Measurements from ENCODE around the gene DSG4. TPM values are rescaled to one million over a fixed set of nuclear protein-coding genes. Genes with fewer than 3 reads are reported as not detected.

Gene DSG4
- total and polyA plus RNA-seq, 9 of the 15 experiments (the other 6 are each of a cell fraction or from before 2014, with no cell fraction given): not detected

DNA sequence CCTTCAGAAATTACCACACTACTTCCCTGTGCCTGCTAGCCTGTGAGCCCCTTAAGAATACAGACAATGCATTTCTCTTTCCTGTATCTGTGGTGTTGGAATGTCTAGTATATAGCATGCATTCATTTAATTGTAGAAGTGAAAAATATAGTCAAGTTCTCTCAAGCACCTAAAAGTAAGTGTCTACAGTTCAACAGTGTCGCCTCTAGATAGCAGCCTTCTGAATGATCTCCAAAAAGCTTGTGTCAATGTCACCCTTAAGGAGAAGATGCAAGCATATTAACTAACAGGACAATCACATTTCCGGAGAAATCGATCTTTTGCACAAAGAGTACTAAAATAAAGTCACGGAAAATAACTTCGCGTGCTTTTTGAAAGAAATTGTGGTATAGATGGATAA is 43.5 kb downstream of the DSG4 start (continued):
- TF ChIP-seq FOXA1 (IDR thresholded peaks at IDR 0.05; ENCODE audit: borderline replicate concordance): 0 out of 2 replicates have a peak, but pooled peaks have one; percentile 14
- TF ChIP-seq MCM7 (IDR thresholded peaks at IDR 0.05): no peak
- TF ChIP-seq OTX1 (CRISPR knock-in tag; IDR thresholded peaks at IDR 0.05): no peak
- TF ChIP-seq PHF20 (IDR thresholded peaks at IDR 0.05; ENCODE audit: partially characterized antibody): no peak
- no peak for TF ChIP-seq ZNF224 (CRISPR knock-in tag; IDR thresholded peaks at IDR 0.05)
- TF ChIP-seq, protein P1, sequence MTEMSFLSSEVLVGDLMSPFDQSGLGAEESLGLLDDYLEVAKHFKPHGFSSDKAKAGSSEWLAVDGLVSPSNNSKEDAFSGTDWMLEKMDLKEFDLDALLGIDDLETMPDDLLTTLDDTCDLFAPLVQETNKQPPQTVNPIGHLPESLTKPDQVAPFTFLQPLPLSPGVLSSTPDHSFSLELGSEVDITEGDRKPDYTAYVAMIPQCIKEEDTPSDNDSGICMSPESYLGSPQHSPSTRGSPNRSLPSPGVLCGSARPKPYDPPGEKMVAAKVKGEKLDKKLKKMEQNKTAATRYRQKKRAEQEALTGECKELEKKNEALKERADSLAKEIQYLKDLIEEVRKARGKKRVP (CRISPR knock-in tag; IDR thresholded peaks at IDR 0.05): no peak
- TF ChIP-seq, protein P2, sequence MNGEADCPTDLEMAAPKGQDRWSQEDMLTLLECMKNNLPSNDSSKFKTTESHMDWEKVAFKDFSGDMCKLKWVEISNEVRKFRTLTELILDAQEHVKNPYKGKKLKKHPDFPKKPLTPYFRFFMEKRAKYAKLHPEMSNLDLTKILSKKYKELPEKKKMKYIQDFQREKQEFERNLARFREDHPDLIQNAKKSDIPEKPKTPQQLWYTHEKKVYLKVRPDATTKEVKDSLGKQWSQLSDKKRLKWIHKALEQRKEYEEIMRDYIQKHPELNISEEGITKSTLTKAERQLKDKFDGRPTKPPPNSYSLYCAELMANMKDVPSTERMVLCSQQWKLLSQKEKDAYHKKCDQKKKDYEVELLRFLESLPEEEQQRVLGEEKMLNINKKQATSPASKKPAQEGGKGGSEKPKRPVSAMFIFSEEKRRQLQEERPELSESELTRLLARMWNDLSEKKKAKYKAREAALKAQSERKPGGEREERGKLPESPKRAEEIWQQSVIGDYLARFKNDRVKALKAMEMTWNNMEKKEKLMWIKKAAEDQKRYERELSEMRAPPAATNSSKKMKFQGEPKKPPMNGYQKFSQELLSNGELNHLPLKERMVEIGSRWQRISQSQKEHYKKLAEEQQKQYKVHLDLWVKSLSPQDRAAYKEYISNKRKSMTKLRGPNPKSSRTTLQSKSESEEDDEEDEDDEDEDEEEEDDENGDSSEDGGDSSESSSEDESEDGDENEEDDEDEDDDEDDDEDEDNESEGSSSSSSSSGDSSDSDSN (IDR thresholded peaks at IDR 0.05; ENCODE audit: borderline replicate concordance in 1 of 2, low read depth in 2 of 2, low read length in 2 of 2): no peak

DNA sequence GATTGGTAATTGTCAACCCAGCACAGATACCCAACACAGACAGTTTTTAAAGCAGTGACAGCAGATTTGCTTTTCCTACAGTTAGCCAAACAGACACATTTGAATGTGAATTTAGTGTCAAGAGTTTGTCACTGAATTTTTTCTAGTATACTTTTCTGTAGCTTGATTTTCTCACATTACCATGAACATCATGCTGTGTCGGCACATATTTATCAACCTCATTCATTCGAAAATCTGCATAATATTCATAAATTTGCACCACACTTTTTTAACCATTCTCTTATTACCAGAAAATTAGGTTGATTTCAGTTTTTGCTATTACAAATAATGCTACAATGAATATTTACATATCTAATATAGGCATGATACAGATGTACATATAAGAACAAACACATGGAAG is 43.9 kb downstream of the DSG4 start:
- CTCF ChIA-PET (ENCODE audit: low intra/inter-chr PET ratio): no interaction called here
- POLR2A ChIA-PET: interaction anchor here (0.8 kb wide), 1 partner anchor 9 kb away, joined by 3 read pairs; no protein-coding TSS in a partner anchor
- H4K20me1 ChIP-seq (replicated peaks; ENCODE audit: control insufficient read depth, insufficient read depth, low read length): no peaks in the 10 kb centered on the region
- H2AFZ ChIP-seq (ENCODE audit: low read depth, low read length): peak overlapping the region; percentile 43; the same call in 1 of the 2 replicates
- no peak for DNase-seq (ENCODE audit: extremely low read depth in 1 of 4, low spot score in 3 of 4)
- in situ Hi-C loops (cut with MboI): no loop called here
- ATAC-seq: no peak
- no peak overlapping the region for H3K27ac ChIP-seq (ENCODE audit: extremely low read depth, low read depth, low read length)
- peaks cover 0 to 5% of the 10 kb centered on the region in 2 experiments; a peak in 1 of 5 replicates for H3K4me1 ChIP-seq (replicated peaks in 1 of 2; ENCODE audit: control insufficient read depth in 2 of 2, insufficient read depth in 2 of 2, low read length in 2 of 2)
- FAIRE-seq: no peak
- no peaks in the 10 kb centered on the region for H3K36me3 ChIP-seq (ENCODE audit: control insufficient read depth, insufficient read depth, low read length)
- no TSS peak for BruUV-seq (replicated peaks)
- H3K79me2 ChIP-seq (ENCODE audit: control insufficient read depth, insufficient read depth, low read length): no peaks in the 10 kb centered on the region
- H3K27me3 ChIP-seq (ENCODE audit: control insufficient read depth in 2 of 2, insufficient read depth in 2 of 2, low read length in 2 of 2): no peaks in the 10 kb centered on the region
- H3K9me3 ChIP-seq (replicated peaks; ENCODE audit: control insufficient read depth, insufficient read depth, low read depth, low read length): no peaks in the 10 kb centered on the region
- intact Hi-C loops (cut with micrococcal nuclease): loop anchor here (5.0 kb wide), 6 partner anchors 87 to 557 kb away; no protein-coding TSS in a partner anchor
- H3K9ac ChIP-seq (ENCODE audit: insufficient read depth in 1 of 2, low read depth in 2 of 2, low read length in 2 of 2): no peak overlapping the region
- H3K4me3 ChIP-seq: no peak overlapping the region
- H3K4me2 ChIP-seq (ENCODE audit: insufficient read depth, low read length): no peak overlapping the region
- H3K9me1 ChIP-seq (ENCODE audit: control insufficient read depth, insufficient read depth, low read length): no peaks in the 10 kb centered on the region
- WGBS (ENCODE audit: insufficient coverage, low coverage, missing lambda C conversion rate): 40% methylated on average over 2 of the region's 2 CpGs
- TF ChIP-seq MAFF (IDR thresholded peaks at IDR 0.05; ENCODE audit: low read length): 0 out of 2 replicates have a peak, but pooled peaks have one; percentile 10
- TF ChIP-seq ZFP1 (CRISPR knock-in tag; IDR thresholded peaks at IDR 0.05): no peak
- TF ChIP-seq L3MBTL2 (IDR thresholded peaks at IDR 0.05): no peak
- TF ChIP-seq MAFG (tag; conservative IDR thresholded peaks at IDR 0.05): peak; percentile 30; the same call in 1 of the 2 replicates
- TF ChIP-seq MAFK (IDR thresholded peaks at IDR 0.05; ENCODE audit: low read length): peak; percentile 12; the same call in 1 of the 2 replicates
- TF ChIP-seq ZNF316 (IDR thresholded peaks at IDR 0.05): peak; percentile 60
- no peak for TF ChIP-seq SREBF1 (IDR thresholded peaks at IDR 0.05; ENCODE audit: borderline replicate concordance, low read depth, low read length)
- no peak for TF ChIP-seq POLR3G (IDR thresholded peaks at IDR 0.05; ENCODE audit: extremely low read depth, insufficient read length, insufficient replicate concordance)
- TF ChIP-seq, protein P3, sequence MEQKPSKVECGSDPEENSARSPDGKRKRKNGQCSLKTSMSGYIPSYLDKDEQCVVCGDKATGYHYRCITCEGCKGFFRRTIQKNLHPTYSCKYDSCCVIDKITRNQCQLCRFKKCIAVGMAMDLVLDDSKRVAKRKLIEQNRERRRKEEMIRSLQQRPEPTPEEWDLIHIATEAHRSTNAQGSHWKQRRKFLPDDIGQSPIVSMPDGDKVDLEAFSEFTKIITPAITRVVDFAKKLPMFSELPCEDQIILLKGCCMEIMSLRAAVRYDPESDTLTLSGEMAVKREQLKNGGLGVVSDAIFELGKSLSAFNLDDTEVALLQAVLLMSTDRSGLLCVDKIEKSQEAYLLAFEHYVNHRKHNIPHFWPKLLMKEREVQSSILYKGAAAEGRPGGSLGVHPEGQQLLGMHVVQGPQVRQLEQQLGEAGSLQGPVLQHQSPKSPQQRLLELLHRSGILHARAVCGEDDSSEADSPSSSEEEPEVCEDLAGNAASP (IDR thresholded peaks at IDR 0.05): no peak
- TF ChIP-seq BMI1 (IDR thresholded peaks at IDR 0.05; ENCODE audit: low read length): no peak
- TF ChIP-seq MTF1 (CRISPR knock-in tag; IDR thresholded peaks at IDR 0.05; ENCODE audit: borderline replicate concordance): no peak
- TF ChIP-seq POU5F1 (IDR thresholded peaks at IDR 0.05; ENCODE audit: borderline replicate concordance, low read depth, low read length, partially characterized antibody): no peak

All from K562 (cell line).